Vagina (tissue), 2 donors: ENCODE results near the gene IL13.

Experiments
- POLR2A ChIP-seq, 2 donors: fragments of 450-650 bp; IDR thresholded peaks; one replicate each; pipeline ENCODE4 v1.6.1; 2017; ENCODE audit warnings: antibody characterized with exemption in 2 of 2, mild to moderate bottlenecking in 2 of 2, moderate library complexity in 2 of 2
- POLR2AphosphoS5 ChIP-seq, 2 donors: sonication (generic); formaldehyde crosslinking; IDR thresholded peaks; one replicate each; pipeline ENCODE4 v1.9.0; 2017; ENCODE audit warnings: antibody characterized with exemption in 2 of 2, mild to moderate bottlenecking in 2 of 2, low read depth in 1 of 2; ENCODE audit not compliant: insufficient read depth in 1 of 2
- TF ChIP-seq, protein P1 (sequence below), 3 experiments: fragments of 450-650 bp in 2 of 3; fragments of 200-600 bp in 1 of 3; sonication (generic) in 1 of 3; IDR thresholded peaks; one replicate each; pipeline ENCODE4 v1.5.1; 2017 to 2019; ENCODE audit warnings: antibody characterized with exemption in 3 of 3, mild to moderate bottlenecking in 2 of 3, moderate library complexity in 2 of 3

DNA sequence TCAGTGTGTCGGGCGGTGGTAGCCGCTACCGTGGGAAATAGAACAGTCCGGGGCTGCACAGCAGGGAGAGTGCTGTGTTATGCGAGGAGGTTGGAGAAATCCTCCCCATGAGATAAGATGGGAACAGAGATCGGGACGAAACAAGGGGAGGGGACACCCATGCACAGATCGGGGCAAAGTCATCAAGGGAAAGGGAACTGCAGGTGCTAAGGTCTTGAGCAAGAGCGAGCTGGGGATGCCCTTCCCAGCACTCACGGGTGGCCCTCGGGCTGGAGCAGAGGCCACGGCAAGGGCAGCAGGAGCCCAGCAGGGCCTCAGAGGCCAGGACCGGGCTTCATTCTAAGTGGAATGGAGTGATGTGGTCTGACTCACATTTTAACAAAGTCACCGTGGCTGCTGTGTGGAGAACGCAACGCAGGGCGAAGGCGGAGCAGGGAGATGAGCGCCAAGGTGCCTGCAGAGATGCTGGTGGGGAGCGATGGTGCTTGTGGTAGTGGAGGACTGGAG is 7.7 kb downstream of the IL13 start:
- TF ChIP-seq, protein P1, sequence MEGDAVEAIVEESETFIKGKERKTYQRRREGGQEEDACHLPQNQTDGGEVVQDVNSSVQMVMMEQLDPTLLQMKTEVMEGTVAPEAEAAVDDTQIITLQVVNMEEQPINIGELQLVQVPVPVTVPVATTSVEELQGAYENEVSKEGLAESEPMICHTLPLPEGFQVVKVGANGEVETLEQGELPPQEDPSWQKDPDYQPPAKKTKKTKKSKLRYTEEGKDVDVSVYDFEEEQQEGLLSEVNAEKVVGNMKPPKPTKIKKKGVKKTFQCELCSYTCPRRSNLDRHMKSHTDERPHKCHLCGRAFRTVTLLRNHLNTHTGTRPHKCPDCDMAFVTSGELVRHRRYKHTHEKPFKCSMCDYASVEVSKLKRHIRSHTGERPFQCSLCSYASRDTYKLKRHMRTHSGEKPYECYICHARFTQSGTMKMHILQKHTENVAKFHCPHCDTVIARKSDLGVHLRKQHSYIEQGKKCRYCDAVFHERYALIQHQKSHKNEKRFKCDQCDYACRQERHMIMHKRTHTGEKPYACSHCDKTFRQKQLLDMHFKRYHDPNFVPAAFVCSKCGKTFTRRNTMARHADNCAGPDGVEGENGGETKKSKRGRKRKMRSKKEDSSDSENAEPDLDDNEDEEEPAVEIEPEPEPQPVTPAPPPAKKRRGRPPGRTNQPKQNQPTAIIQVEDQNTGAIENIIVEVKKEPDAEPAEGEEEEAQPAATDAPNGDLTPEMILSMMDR (IDR thresholded peaks at IDR 0.05), result no peak
- TF ChIP-seq POLR2A (IDR thresholded peaks at IDR 0.05) (no peak), POLR2AphosphoS5 (IDR thresholded peaks at IDR 0.05; ENCODE audit: insufficient read depth in 1 of 2, low read depth in 1 of 2) (no peak)
